DOHH2 (cell line): ENCODE data around the gene PAK2.

Source experiments
- H3F3A ChIP-seq: fragments of 200-600 bp; sonication (generic), shearing (Covaris generic); 2 replicates; pipeline ENCODE4 v1.6.0; 2016; ENCODE audit warnings: antibody characterized with exemption, mild to moderate bottlenecking; ENCODE audit not compliant: control insufficient read depth, insufficient read depth
- H3K27ac ChIP-seq: fragments of 200-600 bp; sonication (generic); 2 replicates; pipeline ENCODE4 v1.5.1; 2014; ENCODE audit warnings: low read depth, mild to moderate bottlenecking, low read length, moderate library complexity
- H3K27me3 ChIP-seq: fragments of 200-600 bp; sonication (generic); 2 replicates; pipeline ENCODE4 v1.6.1; 2014; ENCODE audit warnings: mild to moderate bottlenecking, low read length, mixed read lengths; ENCODE audit not compliant: control insufficient read depth
- H3K36me3 ChIP-seq: fragments of 200-600 bp; sonication (generic); 2 replicates; pipeline ENCODE4 v1.6.1; 2014; ENCODE audit warnings: mild to moderate bottlenecking, low read length, moderate library complexity, mixed read lengths; ENCODE audit not compliant: control insufficient read depth
- H3K4me1 ChIP-seq: fragments of 200-600 bp; sonication (generic); 2 replicates; pipeline ENCODE4 v1.6.1; 2014; ENCODE audit warnings: mild to moderate bottlenecking, low read length, mixed read lengths; ENCODE audit not compliant: control insufficient read depth
- H3K4me2 ChIP-seq: fragments of 200-600 bp; sonication (generic); 2 replicates; pipeline ENCODE4 v1.6.0; 2014; ENCODE audit warnings: mild to moderate bottlenecking, low read length, moderate library complexity
- H3K4me3 ChIP-seq: fragments of 200-600 bp; sonication (generic); 2 replicates; pipeline ENCODE4 v1.5.1; 2014; ENCODE audit warnings: mild to moderate bottlenecking, low read length, mixed read lengths
- H3K79me2 ChIP-seq: fragments of 200-600 bp; sonication (generic); 2 replicates; pipeline ENCODE4 v1.6.1; 2014; ENCODE audit warnings: mild to moderate bottlenecking, low read length, mixed read lengths; ENCODE audit not compliant: control insufficient read depth
- H3K9me2 ChIP-seq: fragments of 200-600 bp; sonication (generic); replicated peaks from 2 replicates; pipeline ENCODE4 v1.6.1; 2014; ENCODE audit warnings: mild to moderate bottlenecking, low read length, mixed read lengths; ENCODE audit not compliant: control insufficient read depth
- H3K9me3 ChIP-seq: fragments of 200-600 bp; sonication (generic); 2 replicates; pipeline ENCODE4 v1.6.1; 2014; ENCODE audit warnings: antibody characterized with exemption, low read length, mixed read lengths; ENCODE audit not compliant: control insufficient read depth, insufficient read depth
- H4K20me1 ChIP-seq: fragments of 200-600 bp; sonication (generic); 2 replicates; pipeline ENCODE4 v1.6.0; 2014; ENCODE audit warnings: low read depth, mild to moderate bottlenecking, antibody characterized with exemption, low read length, moderate library complexity; ENCODE audit not compliant: control insufficient read depth, insufficient read depth
- EZH2phosphoT487 ChIP-seq: fragments of 200-600 bp; sonication (generic); IDR thresholded peaks from 2 replicates; pipeline ENCODE4 v1.6.1; 2017; ENCODE audit warnings: borderline replicate concordance, mild to moderate bottlenecking, antibody characterized with exemption, low read length, moderate library complexity, mixed read lengths
- TF ChIP-seq, protein P1 (sequence below): fragments of 200-600 bp; sonication (generic); IDR thresholded peaks from one replicate; pipeline ENCODE4 v1.5.1; 2014; ENCODE audit warnings: antibody characterized with exemption, mild to moderate bottlenecking, low read depth, low read length; ENCODE audit not compliant: poor library complexity, severe bottlenecking

PAK2 gene

DNA sequence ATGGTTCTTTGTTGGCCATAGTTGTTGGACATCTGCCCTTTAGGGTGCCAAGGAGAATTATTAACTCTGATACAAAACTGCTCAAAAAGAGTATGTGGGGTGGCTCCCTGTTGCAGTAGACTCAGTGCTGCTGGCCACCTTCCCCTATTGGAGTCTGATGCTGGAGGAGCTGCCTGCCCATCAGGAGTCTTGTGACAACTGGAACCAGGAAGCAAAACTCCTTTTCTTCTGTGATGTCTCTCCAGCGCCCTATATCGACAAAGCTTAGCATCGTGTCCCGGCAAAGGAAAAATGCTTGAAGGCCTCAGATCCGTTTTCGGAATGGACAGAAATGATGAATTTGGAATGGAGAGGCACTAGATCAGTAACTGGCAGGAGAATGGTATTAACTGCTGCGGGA lies 23.5 kb downstream of the PAK2 start:
- peaks cover 19% of the 10 kb centered on the region for H3K36me3 ChIP-seq
- no peaks in the 10 kb centered on the region for H3K27me3 ChIP-seq
- H3F3A ChIP-seq, result no peaks in the 10 kb centered on the region
- H3K9me3 ChIP-seq, result no peaks in the 10 kb centered on the region
- H3K9me2 ChIP-seq, result no peaks in the 10 kb centered on the region
- H4K20me1 ChIP-seq, result 0 out of 2 replicates have a peak, but pooled peaks cover 4% of the 10 kb centered on the region
- TF ChIP-seq, protein P1, sequence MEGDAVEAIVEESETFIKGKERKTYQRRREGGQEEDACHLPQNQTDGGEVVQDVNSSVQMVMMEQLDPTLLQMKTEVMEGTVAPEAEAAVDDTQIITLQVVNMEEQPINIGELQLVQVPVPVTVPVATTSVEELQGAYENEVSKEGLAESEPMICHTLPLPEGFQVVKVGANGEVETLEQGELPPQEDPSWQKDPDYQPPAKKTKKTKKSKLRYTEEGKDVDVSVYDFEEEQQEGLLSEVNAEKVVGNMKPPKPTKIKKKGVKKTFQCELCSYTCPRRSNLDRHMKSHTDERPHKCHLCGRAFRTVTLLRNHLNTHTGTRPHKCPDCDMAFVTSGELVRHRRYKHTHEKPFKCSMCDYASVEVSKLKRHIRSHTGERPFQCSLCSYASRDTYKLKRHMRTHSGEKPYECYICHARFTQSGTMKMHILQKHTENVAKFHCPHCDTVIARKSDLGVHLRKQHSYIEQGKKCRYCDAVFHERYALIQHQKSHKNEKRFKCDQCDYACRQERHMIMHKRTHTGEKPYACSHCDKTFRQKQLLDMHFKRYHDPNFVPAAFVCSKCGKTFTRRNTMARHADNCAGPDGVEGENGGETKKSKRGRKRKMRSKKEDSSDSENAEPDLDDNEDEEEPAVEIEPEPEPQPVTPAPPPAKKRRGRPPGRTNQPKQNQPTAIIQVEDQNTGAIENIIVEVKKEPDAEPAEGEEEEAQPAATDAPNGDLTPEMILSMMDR, result no peak
- TF ChIP-seq EZH2phosphoT487, result no peak
- no peak overlapping the region for H3K4me2 ChIP-seq
- H3K79me2 ChIP-seq, result peaks cover 78% of the 10 kb centered on the region
- H3K27ac ChIP-seq, result no peak overlapping the region
- no peaks in the 10 kb centered on the region for H3K4me1 ChIP-seq
- H3K4me3 ChIP-seq, result no peak overlapping the region

DNA sequence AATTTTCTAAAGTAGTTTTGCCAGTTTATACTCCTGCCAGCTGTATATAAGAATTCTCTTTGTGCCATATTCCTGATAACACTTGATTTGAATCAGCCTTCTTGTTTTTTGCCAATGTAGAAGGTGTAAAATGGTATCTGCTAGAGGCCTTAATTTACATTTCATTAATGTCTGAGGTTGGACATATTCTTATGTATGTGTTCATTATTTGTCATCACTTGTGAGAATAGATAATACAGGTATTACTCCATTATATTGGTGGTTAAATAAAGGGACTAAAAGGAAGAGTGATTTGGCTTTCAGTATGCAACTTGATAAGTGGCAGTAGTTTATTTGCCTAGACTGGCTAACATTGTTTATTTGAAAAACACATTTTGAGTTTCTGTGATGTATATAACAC lies 25.8 kb downstream of the PAK2 start:
- Histone ChIP-seq H4K20me1 (0 out of 2 replicates have a peak, but pooled peaks cover 4% of the 10 kb centered on the region), H3K4me1 (no peaks in the 10 kb centered on the region), H3K4me2 (no peak overlapping the region), H3K4me3 (no peak overlapping the region), H3K9me2 (no peaks in the 10 kb centered on the region), H3K79me2 (peaks cover 78% of the 10 kb centered on the region), H3K36me3 (peaks cover 10% of the 10 kb centered on the region), H3K27me3 (no peaks in the 10 kb centered on the region), H3F3A (no peaks in the 10 kb centered on the region), H3K9me3 (no peaks in the 10 kb centered on the region), H3K27ac (no peak overlapping the region)
- no peak for TF ChIP-seq EZH2phosphoT487
- TF ChIP-seq, protein P1, result no peak

- H3K4me1 ChIP-seq, result peaks cover 9% of the 10 kb centered on the region; the same call in 1 of the 2 replicates
- H3K27me3 ChIP-seq, result no peaks in the 10 kb centered on the region
- H3K79me2 ChIP-seq, result peaks cover 99% of the 10 kb centered on the region
- TF ChIP-seq EZH2phosphoT487, result no peak
- TF ChIP-seq, protein P1, result no peak
- H3F3A ChIP-seq, result no peaks in the 10 kb centered on the region; the same call in 1 of the 2 replicates
- no peaks in the 10 kb centered on the region for H3K9me2 ChIP-seq
- no peak overlapping the region for H3K4me3 ChIP-seq
- no peak overlapping the region for H3K4me2 ChIP-seq
- H3K9me3 ChIP-seq, result no peaks in the 10 kb centered on the region
- no peak overlapping the region for H3K27ac ChIP-seq
- H4K20me1 ChIP-seq, result peaks cover 13% of the 10 kb centered on the region; the same call in 1 of the 2 replicates
- H3K36me3 ChIP-seq, result peaks cover 17% of the 10 kb centered on the region
Measured at GRCh38 chr3:196771067-196771466, 31.4 kb downstream of the PAK2 start.
